Bladder microvascular endothelial cell (primary cell): ENCODE measurements around the gene ING1. TPM values are rescaled to one million over a fixed set of nuclear protein-coding genes. Genes with fewer than 3 reads are reported as not detected.

Source experiments
- total RNA-seq: library from RNA; depleted of rRNA; stranded (reverse); fragments of >200 nt; gene quantifications from 2 replicates; pipeline ENCODE4 v1.2.3, GENCODE V29; 2014

The ING1 gene
- total RNA-seq = 9.4 and 15.9 TPM in 2 replicates

GRCh38 chr13:110713642-110713952 lies at the start of gene ING1:
TSS of gene ING1 (plus strand) at chr13:110713700. CDS start at chr13:110714150, 450 bp downstream.

GRCh38 chr13:110705826-110706569 lies 7.5 kb upstream of the ING1 start, which contains the start of gene CARS2:
TSS of gene CARS2 (minus strand) at chr13:110706116. CDS start at chr13:110706093, 23 bp downstream.

Other genes with a start within 250 kb of the ING1 start
- gene RAB20, start 152.0 kb upstream of the ING1 start, total RNA-seq = 0.76 and 1.5 TPM in 2 replicates
- gene NAXD, start 98.2 kb upstream of the ING1 start, total RNA-seq = 10.7 and 28.2 TPM in 2 replicates
- gene CARS2, start 7.6 kb upstream of the ING1 start, total RNA-seq = 35.8 and 52.8 TPM in 2 replicates
- gene ANKRD10, start 201.4 kb downstream of the ING1 start, total RNA-seq = 65.4 and 106 TPM in 2 replicates